Measurements from ENCODE around the gene NFKBIZ.
"Not testable (repeated sequence)": the region's sequence is repeated elsewhere in the genome, so short reads cannot be mapped to it uniquely, and the experiment has no call there.

NFKBIZ gene

DNA sequence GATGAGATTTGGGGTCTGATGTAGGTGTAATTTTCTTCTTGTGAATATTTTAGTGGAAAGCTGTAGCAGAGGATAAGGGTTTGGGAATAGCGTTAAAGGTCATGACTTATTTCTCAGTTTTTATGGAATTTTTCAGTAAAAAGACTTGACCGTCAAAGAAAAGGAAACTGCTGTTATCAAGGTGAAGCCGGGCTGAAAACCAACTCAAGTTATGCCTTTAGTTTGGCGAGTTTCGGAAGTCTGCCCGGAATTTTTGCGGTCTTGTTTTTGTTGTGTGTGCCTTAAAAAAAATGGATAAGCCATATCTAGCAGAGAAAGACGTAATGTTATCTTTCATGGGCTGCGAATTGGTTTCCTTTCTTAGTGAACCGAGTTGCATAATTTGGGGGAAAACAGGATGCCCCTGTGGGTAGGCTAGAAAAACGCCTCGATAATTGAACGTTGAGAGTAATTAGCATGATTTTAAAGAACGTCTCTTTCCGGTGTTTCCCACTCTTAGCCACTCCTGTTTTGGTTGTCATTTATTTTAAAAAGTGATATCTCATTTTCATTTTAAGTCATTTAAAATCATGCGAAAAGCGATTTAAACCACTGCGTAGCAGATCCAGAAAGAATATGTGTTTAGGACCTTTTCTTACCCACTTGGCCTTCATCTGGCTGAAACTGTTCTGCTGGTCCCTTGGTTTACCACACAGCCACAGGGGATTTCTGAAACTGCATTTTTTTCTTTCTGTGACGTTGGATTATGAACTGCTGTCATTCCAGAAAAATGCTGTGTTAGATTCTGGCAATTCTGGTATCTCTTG lies 1.1 kb downstream of the NFKBIZ start:
- peak in 1 of 2 donors; percentile 52 for DNase-seq (ENCODE audit: low read depth in 1 of 2, low spot score in 1 of 2)

GRCh38 chr3:101851072-101851770 lies 1.9 kb downstream of the NFKBIZ start:
- DNase-seq (ENCODE audit: low read depth in 1 of 2, low spot score in 1 of 2), result no peak

- DNase-seq (ENCODE audit: low read depth in 1 of 2, low spot score in 1 of 2), result no peak
These were observed 2.8 kb downstream of the NFKBIZ start for GRCh38 chr3:101851850-101852714.

- DNase-seq (ENCODE audit: low read depth in 1 of 2, low spot score in 1 of 2), result no peak
These were observed 3.9 kb downstream of the NFKBIZ start for GRCh38 chr3:101852983-101853840.

GRCh38 chr3:101853982-101854381 lies 4.7 kb downstream of the NFKBIZ start:
- DNase-seq (ENCODE audit: low read depth in 1 of 2, low spot score in 1 of 2), result no peak

- DNase-seq (ENCODE audit: low read depth in 1 of 2, low spot score in 1 of 2), result no peak
These were observed 5.4 kb downstream of the NFKBIZ start for GRCh38 chr3:101854608-101855304.

DNA sequence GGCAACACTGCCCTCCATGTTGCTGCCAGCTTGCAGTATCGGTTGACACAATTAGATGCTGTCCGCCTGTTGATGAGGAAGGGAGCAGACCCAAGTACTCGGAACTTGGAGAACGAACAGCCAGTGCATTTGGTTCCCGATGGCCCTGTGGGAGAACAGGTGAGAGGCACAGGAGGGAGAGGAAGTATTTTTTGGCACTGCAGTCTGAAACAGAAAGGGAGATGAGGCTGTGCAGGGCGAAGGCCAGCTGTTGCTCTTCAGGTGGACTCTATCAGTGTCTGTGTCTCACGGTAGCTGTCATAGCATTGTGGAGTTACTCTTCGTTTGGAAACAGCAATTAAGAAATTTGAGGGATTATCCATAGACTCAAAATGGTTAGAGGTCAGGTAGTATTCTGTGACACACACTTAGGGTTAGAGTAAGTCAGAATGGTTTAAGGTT lies 8.0 kb downstream of the NFKBIZ start:
- DNase-seq (ENCODE audit: low read depth in 1 of 2, low spot score in 1 of 2), result no peak

GRCh38 chr3:101858464-101859030 lies 9.2 kb downstream of the NFKBIZ start:
- no peak for DNase-seq (ENCODE audit: low read depth in 1 of 2, low spot score in 1 of 2)

DNA sequence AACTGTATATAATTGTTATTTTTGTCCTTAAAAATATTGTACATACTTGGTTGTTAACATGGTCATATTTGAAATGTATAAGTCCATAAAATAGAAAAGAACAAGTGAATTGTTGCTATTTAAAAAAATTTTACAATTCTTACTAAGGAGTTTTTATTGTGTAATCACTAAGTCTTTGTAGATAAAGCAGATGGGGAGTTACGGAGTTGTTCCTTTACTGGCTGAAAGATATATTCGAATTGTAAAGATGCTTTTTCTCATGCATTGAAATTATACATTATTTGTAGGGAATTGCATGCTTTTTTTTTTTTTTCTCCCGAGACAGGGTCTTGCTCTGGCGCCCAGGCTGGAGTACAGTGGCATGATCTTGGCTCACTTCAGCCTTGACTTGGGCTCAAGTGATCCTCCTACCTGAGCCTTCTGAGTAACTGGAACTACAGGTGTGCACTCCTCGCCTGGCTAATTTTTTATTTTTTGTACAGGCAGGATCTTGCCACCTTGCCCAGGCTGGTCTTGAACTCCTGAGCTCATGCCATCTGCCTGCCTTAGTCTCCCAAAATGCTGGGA lies 10.7 kb downstream of the NFKBIZ start:
- no peak for DNase-seq (ENCODE audit: low read depth in 1 of 2, low spot score in 1 of 2)

GRCh38 chr3:101861212-101861788 lies 12.0 kb downstream of the NFKBIZ start:
- DNase-seq (ENCODE audit: low read depth in 1 of 2, low spot score in 1 of 2), result no peak

GRCh38 chr3:101861789-101862415 lies 12.6 kb downstream of the NFKBIZ start:
- no peak for DNase-seq (ENCODE audit: low read depth in 1 of 2, low spot score in 1 of 2)

- DNase-seq (ENCODE audit: low read depth in 1 of 2, low spot score in 1 of 2), result no peak
These were observed 13.3 kb downstream of the NFKBIZ start for GRCh38 chr3:101862416-101863165.

GRCh38 chr3:101864926-101865325 lies 15.6 kb downstream of the NFKBIZ start:
- not testable (repeated sequence) for DNase-seq (ENCODE audit: low read depth in 1 of 2, low spot score in 1 of 2)

DNA sequence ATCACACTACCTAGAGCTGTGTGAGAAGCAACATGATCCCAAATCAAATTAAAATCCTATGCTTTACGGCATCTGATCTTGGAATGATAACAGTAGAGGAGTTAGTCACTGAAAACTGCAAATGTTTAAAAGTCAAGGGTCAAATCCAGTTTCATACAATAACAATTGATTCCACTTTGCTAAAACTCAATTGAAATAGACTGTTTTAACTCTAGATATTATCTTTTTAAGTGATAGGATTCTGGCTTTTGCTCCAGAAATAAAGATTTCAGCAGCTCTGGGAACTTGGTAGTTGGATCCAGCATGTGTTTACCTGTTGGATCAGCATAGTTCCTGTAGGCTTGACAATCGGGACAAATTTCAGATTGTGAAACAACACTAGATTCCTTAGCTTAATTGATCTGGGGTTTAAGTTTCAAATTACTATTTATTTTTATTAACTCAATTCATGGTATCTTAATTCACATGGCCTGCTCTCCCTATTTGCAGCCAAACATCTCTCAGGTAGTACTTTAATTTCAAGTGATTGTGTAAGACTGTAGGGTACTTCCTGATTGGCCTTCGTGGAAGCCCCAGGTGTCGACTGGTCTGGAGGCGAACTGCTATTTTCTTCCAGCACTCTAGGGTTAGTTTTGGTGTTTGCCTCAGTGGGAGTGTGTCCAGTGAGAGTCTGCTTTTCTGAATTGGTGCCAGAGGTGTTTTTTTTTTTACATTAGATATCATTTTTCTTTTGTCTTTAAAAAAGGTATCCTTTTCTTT lies 16.6 kb downstream of the NFKBIZ start:
- DNase-seq (ENCODE audit: low read depth in 1 of 2, low spot score in 1 of 2), result no peak

DNA sequence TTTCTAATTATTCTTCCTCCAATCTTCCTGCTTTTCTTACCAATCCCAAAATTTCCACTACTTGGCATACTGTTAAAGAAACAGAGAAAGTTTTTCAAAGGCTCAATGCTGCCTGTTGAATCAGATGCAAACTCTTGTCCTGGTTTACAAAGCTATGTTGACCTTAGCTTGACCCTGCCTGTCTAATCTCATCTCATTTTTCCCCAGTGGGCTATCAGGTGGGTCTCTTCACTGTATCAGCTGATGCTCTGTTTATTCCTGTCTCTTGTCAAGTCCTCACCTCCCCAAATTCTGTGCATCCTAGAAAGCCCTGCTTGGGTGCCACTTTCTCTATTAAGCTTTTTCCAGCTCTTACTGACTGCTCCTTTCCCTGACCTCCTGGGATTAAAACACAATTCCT lies 18.2 kb downstream of the NFKBIZ start:
- DNase-seq (ENCODE audit: low read depth in 1 of 2, low spot score in 1 of 2), result no peak

DNA sequence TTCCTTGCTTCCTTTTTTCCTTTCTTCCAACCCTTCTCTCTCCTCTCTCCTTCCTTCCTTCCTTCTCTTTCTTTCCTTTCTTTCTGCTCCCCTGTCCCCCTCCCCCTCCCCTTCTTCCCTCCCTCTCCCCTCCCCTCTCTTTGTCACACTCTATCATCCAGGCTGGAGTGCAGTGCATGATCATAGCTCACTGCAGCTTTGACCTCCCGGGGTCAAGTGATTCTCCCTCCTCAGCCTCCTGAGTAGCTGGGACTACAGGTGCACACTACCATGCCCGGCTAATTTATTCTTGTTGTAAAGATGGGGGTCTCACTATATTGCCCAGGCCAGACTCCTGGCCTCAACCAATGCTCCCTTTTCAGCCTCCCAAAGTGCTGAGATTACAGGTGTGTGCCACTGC lies 18.7 kb downstream of the NFKBIZ start:
- DNase-seq (ENCODE audit: low read depth in 1 of 2, low spot score in 1 of 2), result no peak

All from activated CD4-positive, alpha-beta T cell treated with anti-CD3 and anti-CD28 coated beads, Interleukin-2, amount 50 U/mL, for 24 hours (primary cell).